ENCODE results near the gene MRLN. TPM values are rescaled to one million over a fixed set of nuclear protein-coding genes. Genes with fewer than 3 reads are reported as not detected.
"Not testable (repeated sequence)": the region's sequence is repeated elsewhere in the genome, so short reads cannot be mapped to it uniquely, and the experiment has no call there.

The MRLN gene
- total RNA-seq (2014; rRNA removed; shearing (Covaris generic)) = 10.5 and 16.0 TPM in 2 replicates

- H3K27me3 ChIP-seq = no peaks in the 10 kb centered on the region
- H3K4me1 ChIP-seq = peaks cover 23% of the 10 kb centered on the region
- peak; percentile 57 to 95 for DNase-seq
- H3K36me3 ChIP-seq = no peaks in the 10 kb centered on the region
- H3K9me3 ChIP-seq (replicated peaks) = no peaks in the 10 kb centered on the region
- H3K27ac ChIP-seq = peak within 1 kb of the TSS; percentile 67
- H3K4me3 ChIP-seq = peak within 1 kb of the TSS; percentile 39
Measured at GRCh38 chr10:59753267-59753666, at the start of gene MRLN. Gene MRLN, minus strand, starts transcription at chr10:59753455.

- H3K4me1 ChIP-seq = no peaks in the 10 kb centered on the region
- H3K27me3 ChIP-seq = no peaks in the 10 kb centered on the region
- no peak overlapping the region for H3K27ac ChIP-seq
- no peak overlapping the region for H3K4me3 ChIP-seq
- H3K36me3 ChIP-seq = peaks cover 3% of the 10 kb centered on the region; the same call in 1 of the 2 replicates
- no peak for DNase-seq
- H3K9me3 ChIP-seq (replicated peaks) = no peaks in the 10 kb centered on the region
Measured at GRCh38 chr10:59801171-59801570, 47.9 kb upstream of the MRLN start.

- Histone ChIP-seq H3K4me1 (no peaks in the 10 kb centered on the region), H3K27me3 (no peaks in the 10 kb centered on the region), H3K4me3 (no peak overlapping the region), H3K27ac (no peak overlapping the region), H3K9me3 (replicated peaks) (no peaks in the 10 kb centered on the region), H3K36me3 (0 out of 2 replicates have a peak, but pooled peaks cover 2% of the 10 kb centered on the region)
- no peak for DNase-seq
Measured at GRCh38 chr10:59799421-59799820, 46.2 kb upstream of the MRLN start.

GRCh38 chr10:59793919-59794318 lies 40.7 kb upstream of the MRLN start:
- peaks cover 2% of the 10 kb centered on the region; the same call in 1 of the 2 replicates for H3K36me3 ChIP-seq
- H3K4me1 ChIP-seq = no peaks in the 10 kb centered on the region
- H3K27ac ChIP-seq = no peak overlapping the region
- DNase-seq = no peak
- no peak overlapping the region for H3K4me3 ChIP-seq
- no peaks in the 10 kb centered on the region for H3K9me3 ChIP-seq (replicated peaks)
- no peaks in the 10 kb centered on the region for H3K27me3 ChIP-seq

- Histone ChIP-seq H3K4me1 (no peaks in the 10 kb centered on the region), H3K36me3 (peaks cover 2% of the 10 kb centered on the region; the same call in 1 of the 2 replicates), H3K27me3 (no peaks in the 10 kb centered on the region), H3K9me3 (replicated peaks) (no peaks in the 10 kb centered on the region), H3K27ac (no peak overlapping the region), H3K4me3 (no peak overlapping the region)
- no peak for DNase-seq
Measured at GRCh38 chr10:59792812-59793211, 39.6 kb upstream of the MRLN start.

GRCh38 chr10:59791601-59792000 lies 38.3 kb upstream of the MRLN start:
- Histone ChIP-seq H3K9me3 (replicated peaks) (no peaks in the 10 kb centered on the region), H3K36me3 (peaks cover 2% of the 10 kb centered on the region; the same call in 1 of the 2 replicates), H3K27ac (no peak overlapping the region), H3K27me3 (no peaks in the 10 kb centered on the region), H3K4me1 (no peaks in the 10 kb centered on the region), H3K4me3 (no peak overlapping the region)
- no peak for DNase-seq

GRCh38 chr10:59790080-59790479 lies 36.8 kb upstream of the MRLN start:
- H3K27ac ChIP-seq; H3K27me3 ChIP-seq; H3K36me3 ChIP-seq; DNase-seq; H3K4me3 ChIP-seq; H3K9me3 ChIP-seq (replicated peaks); H3K4me1 ChIP-seq: not testable (repeated sequence)

GRCh38 chr10:59788914-59789313 lies 35.7 kb upstream of the MRLN start:
- not testable (repeated sequence) for DNase-seq; H3K27ac ChIP-seq; H3K27me3 ChIP-seq; H3K36me3 ChIP-seq; H3K4me1 ChIP-seq; H3K9me3 ChIP-seq (replicated peaks); H3K4me3 ChIP-seq

GRCh38 chr10:59787032-59787431 lies 33.8 kb upstream of the MRLN start:
- DNase-seq; H3K9me3 ChIP-seq (replicated peaks); H3K27me3 ChIP-seq; H3K27ac ChIP-seq; H3K4me3 ChIP-seq; H3K36me3 ChIP-seq; H3K4me1 ChIP-seq: not testable (repeated sequence)

- H3K4me3 ChIP-seq; H3K36me3 ChIP-seq; H3K4me1 ChIP-seq; H3K27me3 ChIP-seq; DNase-seq; H3K27ac ChIP-seq; H3K9me3 ChIP-seq (replicated peaks): not testable (repeated sequence)
Measured at GRCh38 chr10:59785476-59785875, 32.2 kb upstream of the MRLN start.

- no peaks in the 10 kb centered on the region for H3K36me3 ChIP-seq
- H3K27ac ChIP-seq = no peak overlapping the region
- no peaks in the 10 kb centered on the region for H3K27me3 ChIP-seq
- no peaks in the 10 kb centered on the region for H3K9me3 ChIP-seq (replicated peaks)
- no peaks in the 10 kb centered on the region for H3K4me1 ChIP-seq
- DNase-seq = no peak
- H3K4me3 ChIP-seq = no peak overlapping the region
Measured at GRCh38 chr10:59781511-59781910, 28.3 kb upstream of the MRLN start.

- Histone ChIP-seq H3K9me3 (replicated peaks) (no peaks in the 10 kb centered on the region), H3K27me3 (no peaks in the 10 kb centered on the region), H3K4me1 (no peaks in the 10 kb centered on the region), H3K27ac (peak overlapping the region; percentile 61), H3K4me3 (0 out of 2 replicates have a peak overlapping the region, but pooled peaks have one; percentile 13), H3K36me3 (no peaks in the 10 kb centered on the region)
- peak; percentile 30 to 52 for DNase-seq
Measured at GRCh38 chr10:59779756-59780533, 26.7 kb upstream of the MRLN start.

- Histone ChIP-seq H3K36me3 (no peaks in the 10 kb centered on the region), H3K27me3 (no peaks in the 10 kb centered on the region), H3K9me3 (replicated peaks) (no peaks in the 10 kb centered on the region), H3K27ac (no peak overlapping the region), H3K4me1 (no peaks in the 10 kb centered on the region), H3K4me3 (no peak overlapping the region)
- DNase-seq = no peak
Measured at GRCh38 chr10:59774451-59774850, 21.2 kb upstream of the MRLN start.

GRCh38 chr10:59773088-59773487 lies 19.8 kb upstream of the MRLN start:
- Histone ChIP-seq H3K36me3 (no peaks in the 10 kb centered on the region), H3K4me3 (no peak overlapping the region), H3K27ac (no peak overlapping the region), H3K9me3 (replicated peaks) (no peaks in the 10 kb centered on the region), H3K4me1 (no peaks in the 10 kb centered on the region), H3K27me3 (no peaks in the 10 kb centered on the region)
- no peak for DNase-seq

GRCh38 chr10:59771162-59771807 lies 18.0 kb upstream of the MRLN start:
- no peak for DNase-seq
- H3K4me3 ChIP-seq = no peak overlapping the region
- no peaks in the 10 kb centered on the region for H3K36me3 ChIP-seq
- no peaks in the 10 kb centered on the region for H3K27me3 ChIP-seq
- no peaks in the 10 kb centered on the region for H3K4me1 ChIP-seq
- H3K27ac ChIP-seq = no peak overlapping the region
- H3K9me3 ChIP-seq (replicated peaks) = no peaks in the 10 kb centered on the region

Data from SJCRH30 (cell line).